ENCODE data around the gene PDS5B. TPM values are rescaled to one million over a fixed set of nuclear protein-coding genes. Genes with fewer than 3 reads are reported as not detected.
"Not testable (repeated sequence)": the region's sequence is repeated elsewhere in the genome, so short reads cannot be mapped to it uniquely, and the experiment has no call there.

PDS5B gene
- total RNA-seq, 1 donor from 2014 or later: 8.7 TPM

- no peak overlapping the region for H3K4me3 ChIP-seq (ENCODE audit: low read depth, low read length)
- no peaks in the 10 kb centered on the region for H3K36me3 ChIP-seq (ENCODE audit: control insufficient read depth, insufficient read depth, low read length)
- H3K27me3 ChIP-seq (ENCODE audit: control insufficient read depth, insufficient read depth, low read length): peaks cover 1% of the 10 kb centered on the region
- TF ChIP-seq, protein P1, sequence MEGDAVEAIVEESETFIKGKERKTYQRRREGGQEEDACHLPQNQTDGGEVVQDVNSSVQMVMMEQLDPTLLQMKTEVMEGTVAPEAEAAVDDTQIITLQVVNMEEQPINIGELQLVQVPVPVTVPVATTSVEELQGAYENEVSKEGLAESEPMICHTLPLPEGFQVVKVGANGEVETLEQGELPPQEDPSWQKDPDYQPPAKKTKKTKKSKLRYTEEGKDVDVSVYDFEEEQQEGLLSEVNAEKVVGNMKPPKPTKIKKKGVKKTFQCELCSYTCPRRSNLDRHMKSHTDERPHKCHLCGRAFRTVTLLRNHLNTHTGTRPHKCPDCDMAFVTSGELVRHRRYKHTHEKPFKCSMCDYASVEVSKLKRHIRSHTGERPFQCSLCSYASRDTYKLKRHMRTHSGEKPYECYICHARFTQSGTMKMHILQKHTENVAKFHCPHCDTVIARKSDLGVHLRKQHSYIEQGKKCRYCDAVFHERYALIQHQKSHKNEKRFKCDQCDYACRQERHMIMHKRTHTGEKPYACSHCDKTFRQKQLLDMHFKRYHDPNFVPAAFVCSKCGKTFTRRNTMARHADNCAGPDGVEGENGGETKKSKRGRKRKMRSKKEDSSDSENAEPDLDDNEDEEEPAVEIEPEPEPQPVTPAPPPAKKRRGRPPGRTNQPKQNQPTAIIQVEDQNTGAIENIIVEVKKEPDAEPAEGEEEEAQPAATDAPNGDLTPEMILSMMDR (IDR thresholded peaks at IDR 0.05; ENCODE audit: insufficient read depth, low read length, severe bottlenecking): no peak
- DNase-seq (ENCODE audit: low read depth) (no peak), FAIRE-seq (no peak)
These were observed 41.2 kb upstream of the PDS5B start for GRCh38 chr13:32545083-32545482.

- no peak for FAIRE-seq
- TF ChIP-seq, protein P1 (IDR thresholded peaks at IDR 0.05; ENCODE audit: insufficient read depth, low read length, severe bottlenecking): no peak
- Histone ChIP-seq H3K4me3 (ENCODE audit: low read depth, low read length) (no peak overlapping the region), H3K36me3 (ENCODE audit: control insufficient read depth, insufficient read depth, low read length) (no peaks in the 10 kb centered on the region), H3K27me3 (ENCODE audit: control insufficient read depth, insufficient read depth, low read length) (peaks cover 1% of the 10 kb centered on the region)
- peak; percentile 25 for DNase-seq (ENCODE audit: low read depth)
These were observed 37.4 kb upstream of the PDS5B start for GRCh38 chr13:32548837-32549236.

GRCh38 chr13:32549788-32550187 lies 36.5 kb upstream of the PDS5B start:
- Histone ChIP-seq H3K4me3 (ENCODE audit: low read depth, low read length) (no peak overlapping the region), H3K36me3 (ENCODE audit: control insufficient read depth, insufficient read depth, low read length) (no peaks in the 10 kb centered on the region), H3K27me3 (ENCODE audit: control insufficient read depth, insufficient read depth, low read length) (peaks cover 1% of the 10 kb centered on the region)
- TF ChIP-seq, protein P1 (IDR thresholded peaks at IDR 0.05; ENCODE audit: insufficient read depth, low read length, severe bottlenecking): no peak
- FAIRE-seq (no peak), DNase-seq (ENCODE audit: low read depth) (no peak)

DNA sequence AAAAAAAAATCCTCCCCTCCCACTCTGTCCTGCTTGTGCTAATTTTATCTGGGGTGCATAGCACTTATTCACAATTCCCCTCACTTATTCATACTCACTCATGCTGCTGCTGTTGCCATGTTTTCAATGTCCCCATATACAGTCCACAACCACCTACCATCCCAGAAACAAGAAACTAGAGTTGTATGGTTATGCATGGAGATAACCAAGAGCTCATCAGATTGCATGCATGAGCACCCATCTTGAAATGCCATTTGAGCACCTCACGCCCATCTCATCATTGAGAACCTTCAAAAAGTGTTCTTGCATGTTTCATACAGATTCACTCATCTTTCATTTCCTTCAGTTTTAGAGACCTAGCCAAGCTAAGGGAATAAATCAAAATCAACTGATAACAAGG lies 32.5 kb upstream of the PDS5B start:
- FAIRE-seq (no peak), DNase-seq (ENCODE audit: low read depth) (no peak)
- Histone ChIP-seq H3K27me3 (ENCODE audit: control insufficient read depth, insufficient read depth, low read length) (no peaks in the 10 kb centered on the region), H3K4me3 (ENCODE audit: low read depth, low read length) (no peak overlapping the region), H3K36me3 (ENCODE audit: control insufficient read depth, insufficient read depth, low read length) (no peaks in the 10 kb centered on the region)
- TF ChIP-seq, protein P1 (IDR thresholded peaks at IDR 0.05; ENCODE audit: insufficient read depth, low read length, severe bottlenecking): no peak

DNA sequence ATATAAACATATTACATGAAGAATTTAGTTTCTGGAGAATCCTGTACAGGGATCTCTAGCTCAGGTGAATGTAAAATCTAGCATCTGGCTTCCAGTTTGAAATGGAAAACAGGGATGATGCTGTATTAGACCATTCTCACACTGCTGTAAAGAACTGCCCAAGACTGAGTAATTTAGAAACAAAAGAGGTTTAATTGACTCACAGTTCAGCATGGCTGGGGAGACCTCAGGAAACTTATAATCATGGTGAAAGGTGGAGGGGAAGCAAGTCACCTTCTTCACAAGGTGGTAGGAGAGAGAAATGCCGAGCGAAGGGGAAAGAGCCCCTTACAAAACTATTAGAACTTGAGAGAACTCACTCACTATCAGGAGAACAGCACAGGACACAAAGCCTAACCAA lies 30.6 kb upstream of the PDS5B start:
- Histone ChIP-seq H3K4me3 (ENCODE audit: low read depth, low read length) (no peak overlapping the region), H3K36me3 (ENCODE audit: control insufficient read depth, insufficient read depth, low read length) (no peaks in the 10 kb centered on the region), H3K27me3 (ENCODE audit: control insufficient read depth, insufficient read depth, low read length) (no peaks in the 10 kb centered on the region)
- FAIRE-seq (no peak), DNase-seq (ENCODE audit: low read depth) (no peak)
- TF ChIP-seq, protein P1 (IDR thresholded peaks at IDR 0.05; ENCODE audit: insufficient read depth, low read length, severe bottlenecking): no peak

GRCh38 chr13:32560842-32561241 lies 25.4 kb upstream of the PDS5B start:
- not testable (repeated sequence) for H3K27me3 ChIP-seq (ENCODE audit: control insufficient read depth, insufficient read depth, low read length); FAIRE-seq

GRCh38 chr13:32575687-32576086 lies 10.6 kb upstream of the PDS5B start:
- FAIRE-seq; H3K4me3 ChIP-seq (ENCODE audit: low read depth, low read length); DNase-seq (ENCODE audit: low read depth); H3K36me3 ChIP-seq (ENCODE audit: control insufficient read depth, insufficient read depth, low read length); H3K27me3 ChIP-seq (ENCODE audit: control insufficient read depth, insufficient read depth, low read length): not testable (repeated sequence)

More at GRCh38 chr13:32560842-32561241, 25.4 kb upstream of the PDS5B start:
- not testable (repeated sequence) for H3K36me3 ChIP-seq (ENCODE audit: control insufficient read depth, insufficient read depth, low read length); DNase-seq (ENCODE audit: low read depth); H3K4me3 ChIP-seq (ENCODE audit: low read depth, low read length)

Data from bronchial epithelial cell (primary cell).